SW 1271 (cell line): ENCODE data around the gene YIF1B.
"Not testable (repeated sequence)": the region's sequence is repeated elsewhere in the genome, so short reads cannot be mapped to it uniquely, and the experiment has no call there.

Experiments
- DNase-seq, 2 experiments: peaks; one replicate each; lab custom pipeline; 2025; lab: John Stamatoyannopoulos, UW

YIF1B gene

GRCh38 chr19:38276942-38277517 is 38.7 kb downstream of the YIF1B start:
- no peak for DNase-seq

DNA sequence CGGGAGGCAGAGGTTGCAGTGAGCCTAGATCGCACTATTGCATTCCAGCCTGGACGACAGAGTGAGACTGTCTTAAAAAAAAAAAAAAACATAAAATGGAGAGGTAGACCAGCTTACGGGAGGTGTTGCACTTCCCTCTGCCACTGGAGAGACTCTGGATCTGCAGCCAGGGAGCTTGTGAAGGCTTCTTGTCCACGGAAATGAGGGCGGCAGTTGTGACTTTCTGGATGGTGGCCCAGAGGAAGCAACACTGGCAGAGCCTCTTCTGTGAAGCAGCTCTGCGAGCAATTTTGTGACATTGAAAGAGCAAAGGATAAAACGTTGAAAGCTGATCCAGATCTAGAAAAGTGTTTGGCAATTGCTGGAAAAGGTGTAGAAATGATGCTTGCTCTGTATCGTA is 41.0 kb downstream of the YIF1B start:
- DNase-seq, result no peak

- no peak for DNase-seq
These were observed 42.2 kb downstream of the YIF1B start for GRCh38 chr19:38273499-38273898.

DNA sequence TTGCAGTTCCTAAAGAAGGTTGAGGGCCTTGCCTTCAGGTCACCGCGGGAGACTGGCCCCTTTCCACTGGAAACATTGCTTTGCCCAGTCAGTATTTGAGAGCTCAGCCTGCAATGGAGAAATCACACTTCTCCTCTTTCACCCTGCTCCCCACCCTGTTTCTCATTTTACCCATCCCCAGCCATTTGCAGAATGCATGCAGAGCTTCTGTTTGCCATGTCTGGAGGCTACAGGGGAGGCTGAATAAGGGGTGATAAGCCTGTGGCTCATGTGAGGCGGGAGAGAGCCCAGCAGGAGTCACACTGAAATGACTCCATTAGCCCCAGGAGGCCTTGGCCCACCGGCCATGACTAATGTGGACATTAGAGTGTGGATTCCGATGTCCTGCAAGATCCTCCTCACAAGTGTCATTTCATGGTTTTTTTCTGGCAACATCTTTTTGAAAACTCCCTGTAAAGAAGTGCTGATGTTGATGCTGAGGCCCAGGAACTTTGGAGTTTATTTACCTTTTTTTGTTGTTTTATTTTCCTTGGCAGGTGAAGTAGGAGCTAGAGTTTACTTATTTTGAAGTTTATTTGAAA is 45.1 kb downstream of the YIF1B start:
- no peak for DNase-seq

- DNase-seq, result no peak
These were observed 47.2 kb downstream of the YIF1B start for GRCh38 chr19:38268539-38268938.

DNA sequence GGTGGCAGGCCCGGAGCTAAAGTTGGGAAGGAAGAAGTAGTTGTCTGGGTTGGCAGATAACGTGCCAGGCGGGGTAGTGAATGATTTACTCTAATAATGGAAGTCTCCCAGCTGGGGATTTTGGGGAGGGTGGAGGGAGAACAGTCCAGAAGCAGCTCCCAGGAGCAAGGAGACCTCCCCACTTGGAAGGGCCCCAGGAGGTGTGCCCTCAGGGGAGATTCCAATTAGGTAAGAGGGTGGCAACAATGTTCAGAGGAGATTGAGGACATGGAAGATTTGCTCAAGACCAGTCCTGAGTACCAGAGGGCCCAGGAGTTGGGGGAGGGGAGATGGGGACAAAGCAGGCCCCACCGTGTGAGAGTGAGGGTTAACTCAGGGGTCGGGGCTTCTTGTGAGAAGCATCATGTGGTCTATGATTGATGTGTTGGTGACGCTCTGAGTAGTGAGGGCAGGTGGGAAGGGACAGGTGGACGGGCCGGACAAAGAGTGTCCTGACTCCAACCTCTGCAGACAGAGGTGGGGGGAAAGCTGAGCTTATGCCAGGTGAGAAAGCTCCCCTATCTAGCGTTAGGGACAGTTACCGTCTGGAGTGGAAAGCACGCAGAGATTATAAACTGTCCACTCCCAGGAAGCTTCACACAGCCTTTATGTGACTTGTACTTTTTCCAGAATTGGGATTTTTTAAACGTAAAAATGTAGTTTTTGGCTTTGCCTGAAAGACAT is 47.8 kb downstream of the YIF1B start:
- no peak for DNase-seq

DNA sequence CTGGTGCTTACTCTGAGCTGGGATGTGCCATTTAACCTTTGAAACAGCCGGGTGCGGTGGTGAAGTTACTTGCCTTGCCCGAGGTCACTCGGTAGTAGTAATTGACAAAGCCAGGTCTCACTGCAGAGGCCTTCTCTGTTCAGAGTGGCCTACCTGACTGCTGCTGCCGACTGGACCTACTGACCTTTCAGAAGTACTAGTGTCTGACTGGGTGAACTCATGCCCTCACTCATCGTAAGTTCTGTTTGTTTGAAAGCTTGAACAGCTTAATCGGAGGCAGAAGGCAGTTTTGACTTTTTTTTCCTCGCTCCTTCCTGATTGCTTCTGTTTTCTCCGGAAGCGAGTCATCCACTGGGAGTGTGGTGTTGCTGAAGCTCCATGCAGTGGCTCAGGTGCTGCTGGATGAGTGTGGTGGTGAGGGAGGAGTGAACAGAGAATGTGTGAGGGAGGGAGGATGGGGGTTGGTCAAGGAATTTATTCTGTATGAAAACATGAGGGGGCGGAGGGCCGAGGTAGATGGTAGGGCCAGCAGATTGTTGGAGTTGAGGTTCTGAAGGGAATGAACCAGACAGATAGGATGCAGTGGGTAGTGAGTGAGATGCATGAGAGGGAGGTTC is 48.7 kb downstream of the YIF1B start:
- DNase-seq, result no peak

DNA sequence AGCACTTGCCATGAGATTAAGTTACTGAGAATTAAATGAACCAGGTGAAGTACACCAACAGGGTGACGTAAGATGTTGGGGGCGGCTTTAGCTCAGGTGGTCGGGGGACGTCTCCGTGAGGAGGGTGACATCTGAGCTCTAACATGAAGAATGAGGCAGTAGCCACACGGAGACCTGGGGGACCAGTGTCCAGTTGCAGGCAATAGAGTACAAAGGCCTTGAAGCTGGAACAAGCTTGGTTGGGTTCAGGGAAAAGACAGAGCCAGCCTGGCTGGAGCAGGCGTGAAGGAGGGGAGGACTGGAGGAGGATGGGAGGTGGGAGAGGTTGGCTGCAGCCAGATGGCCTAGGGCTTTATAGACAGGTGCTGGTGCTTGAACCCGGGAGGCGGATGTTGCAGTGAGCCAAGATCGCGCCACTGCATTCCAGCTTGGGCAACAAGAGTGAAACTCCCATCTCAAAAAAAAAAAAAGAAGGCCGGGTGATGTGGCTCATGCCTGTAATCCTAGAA is 49.8 kb downstream of the YIF1B start:
- no peak for DNase-seq

- no peak for DNase-seq
These were observed 50.4 kb downstream of the YIF1B start for GRCh38 chr19:38265213-38265861.

DNA sequence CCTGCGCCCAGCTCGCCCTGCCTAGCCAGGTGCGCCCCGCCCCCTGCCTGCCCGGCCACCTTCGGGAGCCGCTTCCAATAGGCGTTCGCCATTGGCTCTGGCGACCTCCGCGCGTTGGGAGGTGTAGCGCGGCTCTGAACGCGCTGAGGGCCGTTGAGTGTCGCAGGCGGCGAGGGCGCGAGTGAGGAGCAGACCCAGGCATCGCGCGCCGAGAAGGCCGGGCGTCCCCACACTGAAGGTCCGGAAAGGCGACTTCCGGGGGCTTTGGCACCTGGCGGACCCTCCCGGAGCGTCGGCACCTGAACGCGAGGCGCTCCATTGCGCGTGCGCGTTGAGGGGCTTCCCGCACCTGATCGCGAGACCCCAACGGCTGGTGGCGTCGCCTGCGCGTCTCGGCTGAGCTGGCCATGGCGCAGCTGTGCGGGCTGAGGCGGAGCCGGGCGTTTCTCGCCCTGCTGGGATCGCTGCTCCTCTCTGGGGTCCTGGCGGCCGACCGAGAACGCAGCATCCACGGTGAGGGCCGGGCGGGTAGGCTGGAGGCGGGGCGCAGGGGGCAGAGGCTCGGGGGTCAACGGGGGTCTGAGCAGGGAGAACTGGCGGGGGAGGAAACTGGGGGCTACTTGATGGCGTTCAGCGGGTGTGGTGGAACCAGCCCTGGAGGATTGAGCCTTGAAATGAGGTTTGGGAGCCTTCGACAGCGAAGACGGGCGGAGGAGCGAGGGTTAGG is 51.1 kb downstream of the YIF1B start, which contains the start of gene SPINT2:
Gene SPINT2, plus strand, starts transcription at position 88 of the 727 bp plus-strand sequence. Its CDS starts 320 bp downstream, at position 408.
- no peak for DNase-seq

DNA sequence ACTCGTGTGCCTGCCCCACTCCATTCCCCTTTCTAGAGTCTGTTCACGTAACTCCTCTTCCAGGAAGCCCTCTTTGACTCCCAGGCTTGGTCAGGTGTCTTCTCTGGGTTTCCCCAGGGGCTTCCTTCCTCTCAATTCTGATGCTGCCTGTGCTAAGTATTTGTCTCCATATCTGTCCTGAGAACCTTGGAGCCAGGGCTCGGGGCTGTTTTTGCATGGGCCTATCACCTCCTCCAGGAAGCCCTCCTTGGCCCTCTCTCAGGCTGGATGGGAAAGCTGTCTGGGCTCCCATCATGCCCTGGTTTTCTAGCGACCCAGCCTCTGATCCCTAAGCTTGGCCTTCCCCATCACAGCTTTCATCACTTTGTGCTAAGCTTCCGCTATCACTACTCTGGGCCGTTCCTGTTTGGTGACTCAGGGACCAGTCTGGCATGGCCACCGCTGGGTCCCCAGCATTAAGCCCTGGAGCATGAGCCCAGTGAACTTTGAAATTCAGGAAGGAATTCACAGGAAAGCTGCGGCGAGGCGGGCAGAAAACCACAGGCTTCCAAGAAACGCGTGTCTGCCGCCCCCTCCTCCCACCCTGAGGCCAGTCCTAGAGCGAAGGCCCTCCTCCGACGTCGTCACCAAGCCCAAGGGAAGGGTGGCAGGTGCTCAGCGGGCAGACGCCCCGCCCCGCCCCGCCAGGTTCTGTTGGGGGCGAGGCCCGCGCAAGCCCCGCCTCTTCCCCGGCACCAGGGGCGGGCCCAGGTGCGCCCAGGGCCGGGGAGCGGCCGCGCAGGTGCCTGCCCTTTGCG is 51.9 kb downstream of the YIF1B start:
- DNase-seq, result no peak

DNA sequence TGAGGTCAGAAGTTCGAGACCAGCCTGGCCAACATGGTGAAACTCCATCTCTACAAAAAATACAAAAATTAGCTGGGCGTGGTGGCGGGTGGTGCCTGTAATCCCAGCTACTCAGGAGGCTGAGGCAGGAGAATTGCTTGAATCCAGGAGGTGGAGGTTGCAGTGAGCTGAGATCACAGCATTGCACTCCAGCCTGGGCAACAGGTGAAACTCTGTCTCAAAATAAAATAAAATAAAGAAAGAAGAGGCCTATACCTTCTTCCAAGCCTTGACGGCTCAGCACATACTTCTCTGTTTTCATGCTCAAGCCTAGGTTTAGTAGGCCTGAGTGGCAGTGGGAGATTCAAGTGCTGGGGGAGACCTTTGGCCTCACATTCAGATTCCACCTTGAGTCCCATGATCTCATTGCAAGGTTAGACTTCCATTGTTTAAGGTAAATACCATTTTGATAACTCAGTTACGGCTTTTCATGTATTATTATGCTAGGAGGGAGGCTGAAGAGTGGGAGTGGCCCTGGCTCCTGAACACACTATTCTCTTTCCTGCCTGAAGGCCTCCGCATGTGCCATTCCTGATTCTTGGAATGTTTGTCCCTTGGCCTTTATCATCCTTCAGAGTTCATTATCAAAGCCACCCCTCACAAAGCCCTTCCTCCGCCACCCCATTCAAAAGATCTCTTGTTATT is 53.0 kb downstream of the YIF1B start:
- DNase-seq, result no peak

GRCh38 chr19:38261942-38262341 is 53.8 kb downstream of the YIF1B start:
- not testable (repeated sequence) for DNase-seq

- DNase-seq, result no peak
These were observed 60.2 kb downstream of the YIF1B start for GRCh38 chr19:38255383-38256014.

DNA sequence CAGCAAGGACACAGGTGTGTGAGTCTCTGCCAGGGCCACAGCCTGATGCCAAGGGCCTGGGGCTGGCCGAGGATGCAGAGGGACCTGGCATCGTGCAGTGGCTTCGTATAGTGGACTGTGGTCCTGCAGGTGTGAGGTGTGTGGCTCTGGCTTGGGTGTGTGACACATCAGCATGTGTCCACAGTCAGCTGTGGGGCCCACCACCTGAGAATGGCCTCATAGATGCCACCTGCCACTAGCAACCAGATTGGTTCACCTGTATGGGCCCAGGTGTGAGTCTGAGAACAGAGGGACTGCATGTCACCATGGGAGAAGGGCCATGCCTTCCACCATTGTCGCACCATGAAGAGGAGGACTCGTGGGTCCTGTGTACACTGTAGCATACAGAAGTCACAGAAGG is 62.0 kb downstream of the YIF1B start:
- DNase-seq, result no peak
